GM19240 (cell line): ENCODE data around the gene MVD.
"Not testable (repeated sequence)": the region's sequence is repeated elsewhere in the genome, so short reads cannot be mapped to it uniquely, and the experiment has no call there.

Experiments used
- DNase-seq: peaks from one replicate; pipeline ENCODE4 v3.0.0; 2011; ENCODE audit warnings: low spot score; ENCODE audit not compliant: insufficient read length

MVD gene

GRCh38 chr16:88681709-88682451 lies 19.0 kb upstream of the MVD start:
- peak; percentile 92 for DNase-seq

- DNase-seq: no peak
Observed at GRCh38 chr16:88681084-88681680, 18.3 kb upstream of the MVD start.

GRCh38 chr16:88680554-88681083 lies 17.7 kb upstream of the MVD start:
- DNase-seq: no peak

GRCh38 chr16:88678224-88678979 lies 15.5 kb upstream of the MVD start:
- DNase-seq: no peak

- DNase-seq: no peak
Observed at GRCh38 chr16:88677721-88678120, 14.8 kb upstream of the MVD start.

GRCh38 chr16:88676502-88677242 lies 13.8 kb upstream of the MVD start:
- DNase-seq: no peak

- DNase-seq: no peak
Observed at GRCh38 chr16:88673716-88674379, 11.0 kb upstream of the MVD start.

- DNase-seq: no peak
Observed at GRCh38 chr16:88672776-88673175, 9.9 kb upstream of the MVD start.

- no peak for DNase-seq
Observed at GRCh38 chr16:88671806-88672205, 8.9 kb upstream of the MVD start.

- no peak for DNase-seq
Observed at GRCh38 chr16:88669980-88670379, 7.1 kb upstream of the MVD start.

GRCh38 chr16:88669493-88669892 lies 6.6 kb upstream of the MVD start:
- not testable (repeated sequence) for DNase-seq

- no peak for DNase-seq
Observed at GRCh38 chr16:88667461-88667860, 4.6 kb upstream of the MVD start.

- DNase-seq: no peak
Observed at GRCh38 chr16:88665570-88665969, 2.7 kb upstream of the MVD start.

- no peak for DNase-seq
Observed at GRCh38 chr16:88665148-88665547, 2.3 kb upstream of the MVD start.

GRCh38 chr16:88662222-88662842 lies 559 bp downstream of the MVD start:
- DNase-seq: no peak

GRCh38 chr16:88661468-88661867 lies 1.4 kb downstream of the MVD start:
- no peak for DNase-seq

GRCh38 chr16:88659160-88659559 lies 3.7 kb downstream of the MVD start:
- no peak for DNase-seq

GRCh38 chr16:88658714-88659113 lies 4.2 kb downstream of the MVD start:
- no peak for DNase-seq

- no peak for DNase-seq
Observed at GRCh38 chr16:88657371-88657770, 5.5 kb downstream of the MVD start.

GRCh38 chr16:88656291-88656980 lies 6.5 kb downstream of the MVD start:
- no peak for DNase-seq
